Measurements from ENCODE around the gene KNSTRN.

KNSTRN gene

GRCh38 chr15:40436892-40437751 is 54.6 kb downstream of the KNSTRN start:
- DNase-seq = no peak

- no peak for DNase-seq
Observed at GRCh38 chr15:40437752-40438687, 55.5 kb downstream of the KNSTRN start.

- no peak for DNase-seq
Observed at GRCh38 chr15:40438712-40439111, 56.2 kb downstream of the KNSTRN start.

- no peak for DNase-seq
Observed at GRCh38 chr15:40439461-40439959, 57.0 kb downstream of the KNSTRN start.

GRCh38 chr15:40439960-40440742 is 57.6 kb downstream of the KNSTRN start:
- DNase-seq = no peak

GRCh38 chr15:40440743-40441564 is 58.4 kb downstream of the KNSTRN start, which contains the start of gene BAHD1:
Gene BAHD1, plus strand, starts transcription at chr15:40440953. Its CDS starts 17,512 bp downstream, at chr15:40458465.
- peak; percentile 26 for DNase-seq

GRCh38 chr15:40441565-40442531 is 59.3 kb downstream of the KNSTRN start:
- no peak for DNase-seq

- no peak for DNase-seq
Observed at GRCh38 chr15:40443255-40443654, 60.7 kb downstream of the KNSTRN start.

- no peak for DNase-seq
Observed at GRCh38 chr15:40443846-40444245, 61.3 kb downstream of the KNSTRN start.
